Lung microvascular endothelial cell (primary cell): ENCODE data around the gene TAS2R19. TPM values are rescaled to one million over a fixed set of nuclear protein-coding genes. Genes with fewer than 3 reads are reported as not detected.

ENCODE experiments used
- DNase-seq, 2 donors: peaks; one replicate each; pipeline versions ENCODE4 v3.0.0 to v3.0.0-alpha.2; 2010; ENCODE audit warnings: low read depth in 2 of 2
- total RNA-seq: library from RNA; depleted of rRNA; stranded (reverse); fragments of >200 nt; gene quantifications from 2 replicates; pipeline ENCODE4 v1.2.1, GENCODE V29; 2014

TAS2R19 gene
- total RNA-seq, 1 donor from 2014 or later, result 2.6 TPM

- DNase-seq, result no peak
Measured at GRCh38 chr12:10994307-10994706, 28.1 kb downstream of the TAS2R19 start.

GRCh38 chr12:10989107-10989506 lies 33.3 kb downstream of the TAS2R19 start:
- no peak for DNase-seq

GRCh38 chr12:10986812-10987211 lies 35.6 kb downstream of the TAS2R19 start, which contains the start of gene TAS2R50:
Gene TAS2R50, minus strand, starts transcription at chr12:10986912. Its CDS starts 52 bp downstream, at chr12:10986860.
- no peak for DNase-seq

- DNase-seq, result no peak
Measured at GRCh38 chr12:10982244-10982643, 40.2 kb downstream of the TAS2R19 start.

- no peak for DNase-seq
Measured at GRCh38 chr12:10974965-10975364, 47.5 kb downstream of the TAS2R19 start.

Other genes with a start within 250 kb of the TAS2R19 start
- gene TAS2R7, start 220.0 kb downstream of the TAS2R19 start, total RNA-seq, result not detected in 2 replicates
- not detected in 2 replicates for gene TAS2R8, start 215.3 kb downstream of the TAS2R19 start, total RNA-seq
- gene TAS2R9, start 212.5 kb downstream of the TAS2R19 start, total RNA-seq, result under 0.01 TPM in 1 of 2 replicates, not detected in the other
- under 0.01 and 0.22 TPM in 2 replicates for gene TAS2R10, start 196.3 kb downstream of the TAS2R19 start, total RNA-seq
- 0.22 and 0.40 TPM in 2 replicates for gene PRR4, start 173.1 kb downstream of the TAS2R19 start, total RNA-seq
- 5.2 and 8.3 TPM in 2 replicates for gene PRH1, start 138.4 kb downstream of the TAS2R19 start, total RNA-seq
- 0.20 and 0.44 TPM in 2 replicates for gene TAS2R13, start 113.1 kb downstream of the TAS2R19 start, total RNA-seq
- gene PRH2, start 93.4 kb downstream of the TAS2R19 start, total RNA-seq, result not detected in 2 replicates
- gene TAS2R14, start 83.4 kb downstream of the TAS2R19 start, total RNA-seq, result 0.87 and 1.4 TPM in 2 replicates
- gene TAS2R50, start 35.7 kb downstream of the TAS2R19 start, total RNA-seq, result 1.1 and 1.2 TPM in 2 replicates
- 1.1 and 1.8 TPM in 2 replicates for gene TAS2R20, start 24.3 kb downstream of the TAS2R19 start, total RNA-seq
- 1.1 and 1.8 TPM in 2 replicates for gene TAS2R31, start 8.8 kb upstream of the TAS2R19 start, total RNA-seq
- 0.65 and 0.79 TPM in 2 replicates for gene TAS2R46, start 39.7 kb upstream of the TAS2R19 start, total RNA-seq
- gene TAS2R43, start 69.7 kb upstream of the TAS2R19 start, total RNA-seq, result 0.65 and 0.99 TPM in 2 replicates
- gene TAS2R30, start 112.0 kb upstream of the TAS2R19 start, total RNA-seq, result 1.1 and 2.2 TPM in 2 replicates
- gene SMIM10L1, start 148.6 kb upstream of the TAS2R19 start, total RNA-seq, result 4.6 and 6.7 TPM in 2 replicates
- gene TAS2R42, start 164.3 kb upstream of the TAS2R19 start, total RNA-seq, result not detected in 2 replicates
- gene PRB3, start 247.1 kb upstream of the TAS2R19 start, total RNA-seq, result not detected in 2 replicates